ENCODE results near the gene C16orf86.

The C16orf86 gene, protein sequence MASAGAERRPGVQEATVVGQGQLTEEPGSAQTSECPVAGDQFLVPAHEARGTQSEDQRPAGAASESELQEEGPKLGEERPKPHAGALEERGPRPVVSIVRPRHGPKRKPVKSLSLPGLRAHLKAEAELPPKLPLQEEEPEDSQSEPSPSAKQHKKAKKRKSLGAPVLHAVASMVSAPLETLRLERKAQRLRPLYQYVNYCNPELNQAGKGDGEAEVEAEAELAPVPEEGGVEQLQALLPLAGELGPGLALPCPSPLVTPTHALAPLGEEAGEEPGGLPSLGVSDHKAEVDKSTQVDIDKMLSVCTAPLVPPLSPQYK

DNA sequence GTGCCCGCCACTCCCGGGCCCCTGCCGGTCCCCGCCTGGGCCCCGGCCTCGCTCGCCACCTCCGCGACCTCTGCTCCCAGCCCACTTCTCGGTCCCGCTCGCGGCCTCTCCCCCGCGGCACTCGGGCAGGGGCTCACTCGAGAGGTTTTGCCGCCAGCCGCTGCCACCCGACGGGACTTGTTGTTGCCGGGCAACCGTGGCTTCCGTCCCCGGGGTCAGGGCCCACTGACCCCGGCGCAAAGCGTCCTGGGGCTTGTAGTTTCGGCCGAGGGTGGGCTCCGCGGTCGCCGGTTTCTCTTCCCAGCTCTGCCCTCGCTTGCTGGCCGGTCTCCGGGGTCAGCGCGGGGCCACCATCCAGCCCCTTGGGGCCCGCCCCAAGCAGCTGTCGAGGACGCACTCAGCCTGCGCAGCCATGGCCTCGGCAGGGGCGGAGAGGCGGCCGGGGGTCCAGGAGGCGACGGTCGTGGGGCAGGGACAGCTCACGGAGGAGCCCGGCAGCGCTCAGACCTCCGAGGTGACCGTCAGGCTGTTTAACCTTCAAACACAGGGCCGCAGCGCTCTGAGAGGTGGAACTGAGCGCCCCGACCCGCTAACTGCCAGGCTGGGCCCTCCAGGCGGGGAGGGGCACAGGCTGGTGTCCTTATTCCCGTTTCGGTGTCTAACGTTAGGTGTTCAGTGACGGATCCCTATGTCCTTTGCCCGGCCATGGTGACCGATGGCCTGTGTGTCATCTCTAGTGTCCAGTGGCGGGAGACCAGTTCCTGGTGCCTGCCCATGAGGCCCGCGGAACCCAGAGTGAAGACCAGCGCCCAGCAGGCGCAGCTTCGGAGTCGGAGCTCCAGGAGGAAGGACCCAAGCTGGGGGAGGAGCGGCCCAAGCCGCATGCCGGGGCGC, at the start of gene C16orf86, which contains the start of gene ENKD1:
Gene C16orf86 (plus strand): TSS at position 256 of the 894 bp plus-strand sequence. CDS start 157 bp downstream, at position 413.
Gene ENKD1 (minus strand): TSS at position 192 of the 894 bp plus-strand sequence. CDS start 308 bp downstream, outside the sequence.
- DNase-seq (ENCODE audit: low read depth): peak; percentile 75

DNA sequence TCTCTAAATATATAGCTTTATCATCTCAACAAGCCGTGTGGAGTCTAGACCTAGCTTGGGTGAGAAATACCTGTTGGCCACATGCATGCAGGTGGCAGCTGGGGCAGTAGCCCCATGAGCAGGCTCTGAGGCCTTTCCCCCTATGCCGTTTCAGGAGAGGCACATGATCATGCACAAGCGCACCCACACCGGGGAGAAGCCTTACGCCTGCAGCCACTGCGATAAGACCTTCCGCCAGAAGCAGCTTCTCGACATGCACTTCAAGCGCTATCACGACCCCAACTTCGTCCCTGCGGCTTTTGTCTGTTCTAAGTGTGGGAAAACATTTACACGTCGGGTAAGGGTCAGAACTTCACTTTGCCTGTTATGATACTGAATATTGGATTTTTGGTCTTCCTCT, 38.4 kb upstream of the C16orf86 start:
- DNase-seq (ENCODE audit: low read depth): no peak

DNA sequence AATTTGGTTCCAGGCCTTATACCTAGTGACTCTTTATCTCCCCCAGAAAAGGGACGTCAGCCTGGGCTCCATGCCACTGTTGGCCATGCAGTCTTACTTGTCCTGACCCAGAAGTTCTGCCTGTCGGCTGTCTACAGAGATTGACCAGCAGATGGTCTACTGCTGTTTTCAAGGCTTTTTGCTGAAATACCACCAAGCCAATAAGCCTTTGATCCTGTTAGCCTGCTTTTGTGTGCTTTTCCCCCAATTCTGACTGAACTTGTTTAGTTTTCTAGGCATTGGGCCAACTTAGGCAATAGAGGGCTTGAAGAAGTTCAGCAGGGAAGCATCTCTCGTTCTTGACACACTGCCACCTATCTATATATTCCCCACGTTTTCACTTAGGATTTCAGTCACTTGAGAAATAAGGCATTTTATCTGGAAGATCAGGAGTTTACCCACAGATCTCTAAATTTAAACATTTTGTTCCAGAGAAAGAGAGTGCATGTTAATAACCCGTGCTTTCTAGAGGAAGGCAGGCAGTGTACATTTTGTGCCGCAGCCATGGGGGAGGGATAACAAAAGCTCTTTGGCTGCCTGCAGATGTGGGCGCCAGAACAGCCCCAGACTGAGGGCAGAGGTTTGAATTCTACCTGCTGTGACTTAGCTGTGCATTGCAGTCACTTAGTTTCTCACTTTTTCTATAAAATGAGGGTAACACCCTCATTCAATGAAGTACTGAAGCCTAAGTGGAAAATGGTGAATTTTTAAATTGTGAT, 34.0 kb upstream of the C16orf86 start:
- no peak for DNase-seq (ENCODE audit: low read depth)

DNA sequence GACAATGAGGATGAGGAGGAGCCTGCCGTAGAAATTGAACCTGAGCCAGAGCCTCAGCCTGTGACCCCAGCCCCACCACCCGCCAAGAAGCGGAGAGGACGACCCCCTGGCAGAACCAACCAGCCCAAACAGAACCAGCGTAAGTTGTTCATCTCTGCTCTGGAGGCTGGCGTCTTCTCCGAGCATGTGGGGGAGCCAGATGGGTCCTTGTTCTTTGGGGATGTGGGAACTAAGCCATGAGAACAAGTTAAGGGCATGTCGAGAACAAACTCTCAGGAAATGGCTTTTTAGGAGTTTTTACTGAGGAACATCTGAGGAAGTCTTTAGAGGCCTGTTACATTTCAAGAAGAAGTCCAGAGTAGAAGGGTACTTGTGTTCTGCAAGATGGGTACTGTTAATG, 29.9 kb upstream of the C16orf86 start:
- no peak for DNase-seq (ENCODE audit: low read depth)

DNA sequence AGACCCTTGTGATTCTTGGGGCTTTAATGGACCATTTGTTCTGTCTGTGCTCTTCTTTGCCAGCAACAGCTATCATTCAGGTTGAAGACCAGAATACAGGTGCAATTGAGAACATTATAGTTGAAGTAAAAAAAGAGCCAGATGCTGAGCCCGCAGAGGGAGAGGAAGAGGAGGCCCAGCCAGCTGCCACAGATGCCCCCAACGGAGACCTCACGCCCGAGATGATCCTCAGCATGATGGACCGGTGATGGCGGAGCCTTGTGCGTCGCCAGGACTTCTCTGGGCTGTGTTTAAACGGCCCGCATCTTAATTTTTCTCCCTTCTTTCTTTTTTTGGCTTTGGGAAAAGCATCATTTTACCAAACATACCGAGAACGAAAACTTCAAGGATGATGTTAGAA, 29.0 kb upstream of the C16orf86 start:
- no peak for DNase-seq (ENCODE audit: low read depth)

DNA sequence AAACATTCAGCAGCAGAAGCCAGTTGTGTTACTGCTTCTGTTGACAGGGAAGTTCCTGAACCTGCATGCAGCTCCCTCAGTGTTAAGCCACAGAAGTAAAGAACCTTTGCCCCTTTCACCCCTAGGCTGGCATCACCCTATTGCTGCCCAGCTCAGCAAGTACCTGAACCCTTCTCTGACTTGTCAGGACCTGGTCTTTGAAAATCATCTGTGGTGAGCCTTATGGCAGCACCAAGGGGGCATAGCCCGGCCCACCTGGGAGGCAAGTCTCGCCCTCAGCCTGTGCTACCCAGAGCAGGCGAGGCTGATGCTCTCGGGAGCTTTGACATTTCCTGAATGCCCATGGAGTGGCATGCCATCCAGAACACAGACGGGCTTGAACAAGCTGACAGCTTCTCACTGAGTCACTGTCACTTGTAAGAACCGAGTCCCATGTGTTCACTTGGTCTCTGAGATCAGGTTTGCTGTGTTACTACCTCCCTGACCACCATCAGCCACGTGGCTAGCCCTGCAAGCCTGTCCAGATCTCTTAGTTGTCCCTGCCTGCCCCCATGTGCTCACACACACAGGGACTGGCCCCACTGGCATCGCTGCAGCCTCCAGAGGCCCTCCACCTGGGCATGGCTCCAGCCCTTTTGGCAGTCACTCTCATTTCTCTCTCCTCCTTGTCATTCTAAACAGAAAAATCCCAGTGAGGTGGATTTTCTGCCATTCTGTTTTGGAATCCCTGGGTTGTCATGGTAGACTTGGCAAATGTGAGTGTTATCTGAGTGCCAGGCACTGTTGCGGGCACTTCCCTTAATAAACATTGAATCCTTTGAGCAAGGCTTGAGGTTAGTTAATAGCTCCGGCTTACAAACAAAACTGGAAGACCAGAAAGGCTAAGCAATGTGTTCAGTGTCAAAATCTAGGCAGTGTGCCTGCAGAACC, 24.6 kb upstream of the C16orf86 start:
- DNase-seq (ENCODE audit: low read depth): no peak

DNA sequence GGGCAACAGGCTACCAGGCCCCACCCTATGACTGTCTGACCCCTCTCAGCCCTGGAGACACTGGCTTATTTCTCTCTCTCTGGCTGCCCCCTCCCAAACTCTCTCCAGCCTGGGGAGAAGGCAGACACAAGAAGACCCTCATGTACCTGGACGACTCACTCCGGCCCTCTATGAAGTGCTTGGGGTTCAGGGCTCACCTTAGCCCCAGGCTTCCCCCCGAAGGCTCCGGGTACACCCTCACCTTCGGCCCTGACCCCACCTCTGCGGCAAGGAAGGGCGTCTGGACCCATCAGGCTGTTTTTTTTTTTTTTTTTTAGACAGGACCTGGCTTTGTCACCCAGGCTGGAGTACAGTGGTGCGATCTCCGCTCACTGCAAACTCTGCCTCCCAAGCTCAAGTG, 22.6 kb upstream of the C16orf86 start:
- no peak for DNase-seq (ENCODE audit: low read depth)

DNA sequence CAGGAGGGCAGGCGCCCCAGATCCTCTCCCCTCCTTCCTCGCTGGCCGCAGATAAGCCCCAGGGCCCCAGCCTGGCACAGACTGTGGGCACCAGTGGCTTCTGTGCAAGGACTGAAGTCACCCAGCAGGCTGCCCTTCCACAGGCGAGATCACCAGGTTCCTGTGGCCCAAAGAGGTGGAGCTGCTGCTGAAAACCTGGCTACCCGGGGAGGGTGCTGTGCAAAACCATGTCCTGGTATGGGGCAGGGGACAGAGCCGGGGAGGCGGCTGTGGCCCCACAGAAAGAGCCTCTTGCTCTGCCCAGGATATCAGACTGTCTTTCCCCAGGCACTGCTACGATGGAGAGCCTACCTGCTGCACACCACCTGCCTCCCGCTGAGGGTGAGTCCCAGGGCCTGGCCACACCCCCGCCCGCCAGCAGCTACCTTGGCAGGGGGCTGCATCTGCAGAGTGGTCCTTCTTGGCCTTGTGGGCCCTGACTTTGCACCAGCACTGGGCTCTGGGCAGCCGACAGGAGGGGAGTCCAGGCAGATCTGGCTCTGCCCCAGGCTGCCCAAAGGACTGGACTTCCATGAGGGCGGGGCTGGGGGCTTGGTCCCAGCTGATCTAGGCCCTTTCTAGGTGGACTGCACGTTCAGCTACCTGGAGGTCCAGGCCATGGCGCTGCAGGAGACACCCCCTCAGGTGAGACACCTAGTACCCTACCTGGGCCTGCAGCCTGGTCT, 21.1 kb upstream of the C16orf86 start:
- no peak for DNase-seq (ENCODE audit: low read depth)

DNA sequence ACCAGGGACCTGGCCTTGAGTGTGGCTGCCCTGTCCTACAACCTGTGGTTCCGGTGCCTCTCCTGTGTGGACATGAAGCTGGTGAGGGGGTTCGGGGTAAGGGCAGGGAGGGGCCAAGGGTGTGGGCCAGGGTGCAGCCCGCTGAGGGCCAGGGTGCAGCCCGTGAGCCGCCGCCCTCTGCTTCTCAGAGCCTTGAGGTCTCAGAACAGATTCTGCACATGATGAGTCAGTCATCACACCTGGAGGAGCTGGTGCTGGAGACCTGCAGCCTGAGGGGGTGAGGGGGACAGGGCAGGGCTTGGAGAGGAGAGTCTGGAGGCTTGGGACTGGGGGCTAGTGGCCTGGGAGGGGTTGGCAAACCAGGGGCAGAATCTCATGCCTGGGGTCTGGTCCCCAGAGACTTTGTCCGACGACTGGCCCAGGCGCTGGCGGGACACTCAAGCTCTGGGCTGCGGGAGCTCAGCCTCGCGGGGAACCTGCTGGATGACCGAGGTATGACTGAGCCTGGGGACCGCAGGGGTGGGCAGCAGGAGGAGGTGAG, 19.4 kb upstream of the C16orf86 start:
- no peak for DNase-seq (ENCODE audit: low read depth)

DNA sequence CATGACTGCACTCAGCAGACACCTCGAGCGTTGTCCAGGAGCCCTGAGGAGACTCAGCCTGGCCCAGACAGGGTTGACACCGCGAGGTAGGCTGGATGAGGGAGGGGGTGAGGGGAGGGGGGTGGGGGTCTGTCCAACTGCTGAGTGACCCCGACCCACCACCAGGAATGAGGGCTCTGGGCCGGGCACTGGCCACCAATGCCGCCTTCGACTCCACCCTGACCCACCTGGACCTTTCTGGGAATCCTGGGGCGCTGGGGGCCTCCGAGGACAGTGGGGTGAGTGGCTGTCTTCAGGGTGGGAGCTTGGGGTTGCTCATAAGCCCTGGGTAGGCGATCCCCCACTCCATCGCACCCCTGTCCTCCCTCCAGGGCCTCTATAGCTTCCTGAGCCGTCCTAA, 18.9 kb upstream of the C16orf86 start:
- DNase-seq (ENCODE audit: low read depth): no peak

DNA sequence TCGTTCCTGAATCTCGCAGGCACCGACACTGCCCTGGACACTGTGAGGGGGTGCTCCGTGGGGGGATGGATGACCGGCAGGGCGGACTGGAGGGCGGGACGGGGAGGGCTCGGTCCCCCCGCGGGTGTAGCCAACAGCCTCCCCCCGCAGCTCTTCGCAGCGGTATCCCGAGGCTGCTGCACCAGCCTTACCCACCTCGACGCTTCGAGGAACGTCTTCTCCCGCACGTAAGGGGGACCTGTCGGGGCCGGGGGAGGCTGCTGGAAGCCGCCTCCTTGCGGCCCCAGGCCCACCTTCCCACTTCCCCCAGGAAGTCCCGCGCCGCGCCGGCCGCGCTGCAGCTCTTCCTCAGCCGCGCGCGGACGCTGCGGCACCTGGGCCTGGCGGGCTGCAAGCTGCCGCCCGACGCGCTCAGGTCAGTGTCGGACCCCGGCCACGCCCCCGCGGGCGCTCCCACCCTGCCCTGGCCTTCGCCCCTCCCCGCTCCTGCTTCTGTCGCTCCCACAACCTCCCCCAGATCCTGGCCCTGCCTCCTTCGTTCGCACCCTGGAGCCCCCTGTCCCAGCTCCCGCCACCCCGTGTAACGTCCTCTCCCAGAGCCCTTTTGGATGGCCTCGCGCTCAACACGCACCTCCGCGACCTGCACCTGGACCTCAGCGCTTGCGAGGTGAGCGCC, 18.4 kb upstream of the C16orf86 start:
- DNase-seq (ENCODE audit: low read depth): no peak

DNA sequence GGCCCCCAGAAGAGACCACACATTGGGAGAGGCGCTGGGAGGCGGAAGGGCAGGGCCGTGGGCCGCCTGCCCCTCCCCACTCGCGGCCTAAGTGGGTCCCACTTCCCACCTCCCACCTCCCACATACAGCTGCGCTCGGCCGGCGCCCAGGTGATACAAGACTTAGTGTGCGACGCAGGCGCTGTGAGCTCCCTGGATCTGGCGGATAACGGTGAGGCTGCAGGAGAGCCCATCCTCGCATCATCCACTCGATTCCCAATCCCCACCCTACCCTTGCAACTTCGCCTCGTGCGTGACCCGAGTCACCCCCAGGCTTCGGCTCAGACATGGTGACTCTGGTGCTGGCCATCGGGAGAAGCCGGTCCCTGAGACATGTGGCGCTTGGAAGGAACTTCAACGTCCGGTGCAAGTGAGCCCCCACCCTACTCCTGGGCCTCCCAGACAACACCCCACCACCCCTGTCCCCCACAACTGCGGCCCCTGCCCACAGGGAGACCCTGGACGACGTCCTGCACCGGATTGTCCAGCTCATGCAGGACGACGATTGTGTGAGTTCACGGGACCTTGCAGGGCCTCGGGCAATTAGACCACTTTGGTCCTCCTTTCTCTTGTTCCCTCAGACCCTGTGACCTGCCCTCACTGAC, 17.7 kb upstream of the C16orf86 start:
- DNase-seq (ENCODE audit: low read depth): no peak

DNA sequence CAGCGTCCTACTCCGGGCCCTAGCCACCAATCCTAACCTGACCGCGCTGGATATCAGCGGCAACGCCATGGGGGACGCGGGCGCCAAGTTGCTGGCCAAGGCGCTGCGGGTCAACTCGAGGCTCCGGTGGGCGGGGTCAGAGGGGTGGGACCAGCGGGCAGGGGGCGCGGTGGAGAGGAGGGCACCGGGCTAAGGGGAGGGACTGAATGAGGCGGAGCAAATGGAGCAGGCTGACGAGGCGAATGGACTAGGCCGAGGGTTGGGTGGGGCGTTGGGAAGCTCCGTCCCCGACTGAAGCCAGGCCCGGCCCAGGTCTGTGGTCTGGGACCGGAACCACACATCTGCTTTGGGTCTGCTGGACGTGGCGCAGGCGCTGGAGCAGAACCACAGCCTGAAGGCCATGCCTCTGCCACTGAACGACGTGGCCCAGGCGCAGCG, 17.1 kb upstream of the C16orf86 start:
- DNase-seq (ENCODE audit: low read depth): no peak

DNA sequence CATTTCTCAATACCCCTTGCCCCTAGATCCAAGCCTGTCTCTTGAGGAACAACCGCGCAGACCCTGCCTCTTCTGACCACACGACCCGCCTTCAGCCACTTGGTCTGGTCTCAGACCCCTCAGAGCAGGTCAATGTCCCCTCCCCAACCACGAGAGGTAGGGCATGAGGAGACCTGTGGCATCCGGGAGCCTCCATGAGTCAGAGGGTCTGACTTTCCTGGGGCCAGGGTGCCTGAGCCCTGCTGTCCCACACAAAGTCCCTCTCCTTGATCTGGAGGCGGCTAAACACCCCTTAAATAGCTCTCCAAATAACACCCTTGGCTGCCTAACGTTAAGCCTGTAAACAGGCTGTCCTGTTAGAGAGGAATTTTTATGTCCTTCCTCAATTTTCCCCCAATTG, 16.6 kb upstream of the C16orf86 start:
- DNase-seq (ENCODE audit: low read depth): no peak

DNA sequence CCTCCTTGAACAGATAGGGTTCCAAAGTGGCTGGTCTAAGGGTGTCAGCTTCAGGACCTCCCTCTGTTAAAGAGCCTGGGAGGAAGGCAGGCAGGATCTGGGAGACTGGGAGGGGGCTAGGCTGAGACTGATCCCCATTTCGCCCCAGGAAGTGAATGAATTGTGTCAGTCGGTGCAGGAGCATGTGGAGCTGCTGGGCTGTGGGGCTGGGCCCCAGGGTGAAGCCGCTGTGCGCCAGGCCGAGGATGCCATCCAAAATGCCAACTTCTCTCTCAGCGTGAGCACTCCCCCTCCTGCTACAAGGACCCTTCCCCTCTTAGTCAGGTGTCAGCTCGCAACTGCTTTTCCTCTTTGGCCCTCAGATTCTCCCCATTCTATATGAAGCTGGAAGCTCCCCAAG, 15.6 kb upstream of the C16orf86 start:
- DNase-seq (ENCODE audit: low read depth): no peak

DNA sequence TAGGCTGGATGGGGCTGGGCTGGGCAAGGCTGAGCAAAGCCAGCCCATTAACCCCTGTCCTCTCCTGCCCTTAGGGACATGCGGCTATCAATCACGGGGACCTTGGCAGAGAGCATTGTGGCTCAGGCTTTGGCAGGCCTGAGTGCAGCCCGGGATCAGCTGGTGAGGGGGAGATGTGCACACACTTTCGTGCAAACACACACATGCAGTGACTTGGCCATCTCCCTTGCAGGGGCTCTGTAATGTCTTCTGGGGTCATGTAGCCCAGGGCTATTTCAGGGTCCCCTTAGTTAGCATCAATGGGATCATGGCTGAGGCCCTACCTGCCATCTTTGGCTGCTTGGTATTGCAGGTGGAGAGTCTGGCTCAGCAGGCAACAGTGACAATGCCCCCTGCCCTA, 14.8 kb upstream of the C16orf86 start:
- no peak for DNase-seq (ENCODE audit: low read depth)

DNA sequence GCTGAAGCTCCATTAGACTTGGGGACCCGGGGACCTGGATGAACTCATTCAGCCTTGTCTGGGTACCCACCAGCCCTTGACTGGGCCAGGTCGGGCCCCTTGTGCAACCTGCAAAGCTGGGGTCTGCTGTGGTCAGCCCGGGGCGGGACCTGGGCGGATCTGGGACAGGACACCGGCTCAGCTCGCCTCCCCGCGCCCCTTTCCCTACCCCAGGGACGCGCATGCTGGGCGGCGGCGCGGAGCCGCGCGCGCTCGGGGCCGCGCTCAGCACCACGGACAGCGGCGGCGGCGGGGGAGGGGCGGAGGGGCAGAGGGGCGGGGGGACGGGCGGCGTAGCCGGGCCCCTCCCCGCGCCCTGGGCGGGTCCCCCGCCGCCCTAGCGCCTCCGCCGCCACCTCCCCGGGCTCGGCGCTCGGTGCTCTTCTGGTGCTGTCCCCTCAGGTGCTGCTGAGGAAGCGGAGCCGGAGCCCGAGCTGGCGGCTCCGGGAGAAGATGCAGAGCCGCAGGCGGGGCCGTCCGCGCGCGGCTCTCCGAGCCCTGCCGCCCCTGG, 14.0 kb upstream of the C16orf86 start:
- no peak for DNase-seq (ENCODE audit: low read depth)

DNA sequence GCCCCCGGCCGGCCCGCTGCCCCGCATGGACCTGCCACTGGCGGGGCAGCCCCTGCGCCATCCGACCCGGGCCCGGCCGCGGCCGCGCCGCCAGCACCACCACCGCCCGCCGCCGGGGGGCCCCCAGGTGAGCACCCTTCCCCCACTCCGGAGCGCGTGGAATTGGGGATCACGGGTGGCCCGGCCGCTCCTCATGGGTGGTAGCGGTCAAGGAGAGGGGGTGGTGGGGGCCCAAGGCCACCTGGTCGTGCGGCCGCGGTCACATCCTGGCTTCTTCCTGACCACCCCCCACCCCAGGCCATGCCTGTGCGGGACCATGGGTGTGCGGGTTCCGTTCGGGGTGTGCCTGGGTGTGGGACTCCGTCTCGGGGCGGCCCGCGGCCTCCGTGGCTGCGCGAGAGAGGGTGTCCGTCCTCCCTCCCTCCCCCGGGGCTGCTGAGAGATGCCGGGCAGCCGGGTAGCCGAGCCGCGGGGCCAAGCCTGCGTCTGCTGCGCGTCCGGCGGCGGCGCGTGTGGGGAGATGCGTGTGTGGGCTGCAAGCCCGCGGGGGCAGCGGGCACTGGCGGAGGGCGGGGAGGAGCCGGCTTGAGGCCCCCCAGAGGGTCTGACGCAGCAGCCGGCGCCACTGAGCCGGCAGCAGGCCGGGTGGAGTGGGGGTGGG, 13.4 kb upstream of the C16orf86 start:
- no peak for DNase-seq (ENCODE audit: low read depth)

Measured in activated T-helper 9 cell treated with anti-CD3 and anti-CD28 coated beads, Interleukin-2, amount 50 U/mL, for 16 hours (primary cell).